GM23338 (cell line): ENCODE data around the gene UNC13C. TPM values are rescaled to one million over a fixed set of nuclear protein-coding genes. Genes with fewer than 3 reads are reported as not detected.

Experiments
- ATAC-seq: fragments of 200-7000 bp; cut with Tn5 transposase; 3 replicates; pipeline ENCODE4 v1.9.1; 2020
- DNase-seq: peaks from one replicate; pipeline ENCODE4 v3.0.0-alpha.2; 2015; ENCODE audit warnings: low spot score
- H2AFZ ChIP-seq: fragments of 200-600 bp; sonication (generic); 2 replicates; pipeline ENCODE4 v1.8.0; 2016; ENCODE audit warnings: antibody characterized with exemption, mild to moderate bottlenecking, moderate library complexity
- H3F3A ChIP-seq: fragments of 200-600 bp; sonication (generic); replicated peaks from 2 replicates; pipeline ENCODE4 v1.8.0; 2017; ENCODE audit warnings: antibody characterized with exemption, mixed run types, low read depth
- H3K27ac ChIP-seq: fragments of 200-600 bp; sonication (generic); 2 replicates; pipeline ENCODE4 v1.6.1; 2016; ENCODE audit warnings: low read depth
- H3K27me3 ChIP-seq: fragments of 200-600 bp; sonication (generic); 2 replicates; pipeline ENCODE4 v1.8.0; 2016; ENCODE audit warnings: mild to moderate bottlenecking, mixed run types, moderate library complexity; ENCODE audit not compliant: insufficient read depth
- H3K36me3 ChIP-seq: fragments of 200-600 bp; sonication (generic); 2 replicates; pipeline ENCODE4 v1.8.0; 2016; ENCODE audit warnings: mild to moderate bottlenecking; ENCODE audit not compliant: insufficient read depth
- H3K4me1 ChIP-seq: fragments of 200-600 bp; sonication (generic); 2 replicates; pipeline ENCODE4 v1.8.0; 2016; ENCODE audit warnings: mild to moderate bottlenecking, moderate library complexity; ENCODE audit not compliant: insufficient read depth
- H3K4me2 ChIP-seq: fragments of 200-600 bp; sonication (generic); 2 replicates; pipeline ENCODE4 v1.7.1; 2017; ENCODE audit warnings: mixed run types
- H3K4me3 ChIP-seq: fragments of 200-600 bp; sonication (generic); 2 replicates; pipeline ENCODE4 v1.6.1; 2016; ENCODE audit warnings: mixed run types
- H3K79me2 ChIP-seq: fragments of 200-600 bp; sonication (generic); replicated peaks from 2 replicates; pipeline ENCODE4 v1.8.0; 2017; ENCODE audit warnings: mild to moderate bottlenecking; ENCODE audit not compliant: insufficient read depth
- H3K9me2 ChIP-seq: fragments of 200-600 bp; sonication (generic); 2 replicates; pipeline ENCODE4 v1.8.0; 2017; ENCODE audit not compliant: insufficient read depth
- H4K20me1 ChIP-seq: fragments of 200-600 bp; sonication (generic); replicated peaks from 2 replicates; pipeline ENCODE4 v1.8.0; 2017; ENCODE audit warnings: mild to moderate bottlenecking; ENCODE audit not compliant: insufficient read depth
- H3K27ac Mint-ChIP-seq: 2 replicates; pipeline ENCODE4 v1.8.0; 2020; ENCODE audit warnings: inconsistent platforms, mild to moderate bottlenecking, moderate library complexity, mixed read lengths
- H3K27me3 Mint-ChIP-seq: 3 replicates; pipeline ENCODE4 v1.8.0; 2022; ENCODE audit warnings: low read depth, mild to moderate bottlenecking, moderate library complexity, mixed read lengths, inconsistent platforms; ENCODE audit not compliant: insufficient read depth, poor library complexity
- H3K36me3 Mint-ChIP-seq: 3 replicates; pipeline ENCODE4 v1.8.0; 2021; ENCODE audit warnings: low read depth, mild to moderate bottlenecking, inconsistent platforms, moderate library complexity, mixed read lengths
- H3K4me1 Mint-ChIP-seq: 3 replicates; pipeline ENCODE4 v1.8.0; 2020; ENCODE audit warnings: mild to moderate bottlenecking, inconsistent platforms, mixed read lengths
- H3K4me3 Mint-ChIP-seq: 3 replicates; pipeline ENCODE4 v1.8.0; 2021; ENCODE audit warnings: moderate library complexity, mild to moderate bottlenecking, inconsistent platforms, mixed read lengths
- H3K9me3 Mint-ChIP-seq: 3 replicates; pipeline ENCODE4 v1.8.0; 2020; ENCODE audit warnings: moderate library complexity, mild to moderate bottlenecking, inconsistent platforms, mixed read lengths
- CREB1 ChIP-seq: fragments of 250-450 bp; sonication (Bioruptor Pico); IDR thresholded peaks from 2 replicates; pipeline ENCODE4 v1.5.0; 2020; ENCODE audit warnings: low read depth, mild to moderate bottlenecking, moderate library complexity
- ETS1 ChIP-seq: IDR thresholded peaks from 2 replicates; pipeline ENCODE4 v1.6.1; 2016; ENCODE audit warnings: antibody characterized with exemption
- EZH2 ChIP-seq: fragments of 200-600 bp; sonication (generic); IDR thresholded peaks from one replicate; pipeline ENCODE4 v1.8.0; 2017; ENCODE audit warnings: antibody characterized with exemption, mild to moderate bottlenecking, low read depth; ENCODE audit not compliant: unreplicated experiment
- EZH2phosphoT487 ChIP-seq: fragments of 200-600 bp; sonication (generic); IDR thresholded peaks from one replicate; pipeline ENCODE4 v1.8.1; 2018; ENCODE audit warnings: antibody characterized with exemption; ENCODE audit not compliant: unreplicated experiment
- JUNB ChIP-seq: IDR thresholded peaks from one replicate; pipeline ENCODE4 v1.6.1; 2016; ENCODE audit warnings: antibody characterized with exemption; ENCODE audit not compliant: unreplicated experiment
- NANOG ChIP-seq: IDR thresholded peaks from 2 replicates; pipeline ENCODE4 v1.6.1; 2016; ENCODE audit warnings: antibody characterized with exemption, borderline replicate concordance
- POLR2AphosphoS5 ChIP-seq: IDR thresholded peaks from 2 replicates; pipeline ENCODE4 v1.6.1; 2016; ENCODE audit warnings: antibody characterized with exemption, low read depth
- STAT1 ChIP-seq: IDR thresholded peaks from one replicate; pipeline ENCODE4 v1.6.1; 2016; ENCODE audit warnings: antibody characterized with exemption; ENCODE audit not compliant: unreplicated experiment
- ZNF114 ChIP-seq: fragments of 250-450 bp; sonication (Bioruptor Pico); IDR thresholded peaks from 2 replicates; pipeline ENCODE4 v1.5.0; 2020; ENCODE audit warnings: mild to moderate bottlenecking, moderate library complexity
- ZNF331 ChIP-seq: fragments of 250-450 bp; sonication (Bioruptor Pico); IDR thresholded peaks from 2 replicates; pipeline ENCODE4 v1.5.0; 2020; ENCODE audit warnings: low read depth, mild to moderate bottlenecking, moderate library complexity
- polyA plus RNA-seq: library from polyadenylated mRNA; unstranded; fragments of >200 nt; fragmentation: Nextera tagmentation; extraction: Ambion mirVana; gene quantifications from 2 replicates; pipeline ENCODE4 v1.2.1, GENCODE V29; 2016
- total RNA-seq: library from RNA; depleted of rRNA; stranded (reverse); fragments of >200 nt; shearing (Covaris generic); gene quantifications from 2 replicates; pipeline ENCODE4 v1.2.3, GENCODE V29; 2014
- TF ChIP-seq, protein P1 (sequence below): IDR thresholded peaks from one replicate; pipeline ENCODE4 v1.6.1; 2018; ENCODE audit warnings: antibody characterized with exemption; ENCODE audit not compliant: unreplicated experiment
- TF ChIP-seq, protein P2 (sequence below): fragments of 250-450 bp; sonication (Bioruptor Pico); IDR thresholded peaks from 2 replicates; pipeline ENCODE4 v1.5.0; 2020; ENCODE audit warnings: mild to moderate bottlenecking, moderate library complexity

The UNC13C gene
- total and polyA plus RNA-seq, 2 experiments from 2014 or later: 0.03 TPM; not detected in 1

DNA sequence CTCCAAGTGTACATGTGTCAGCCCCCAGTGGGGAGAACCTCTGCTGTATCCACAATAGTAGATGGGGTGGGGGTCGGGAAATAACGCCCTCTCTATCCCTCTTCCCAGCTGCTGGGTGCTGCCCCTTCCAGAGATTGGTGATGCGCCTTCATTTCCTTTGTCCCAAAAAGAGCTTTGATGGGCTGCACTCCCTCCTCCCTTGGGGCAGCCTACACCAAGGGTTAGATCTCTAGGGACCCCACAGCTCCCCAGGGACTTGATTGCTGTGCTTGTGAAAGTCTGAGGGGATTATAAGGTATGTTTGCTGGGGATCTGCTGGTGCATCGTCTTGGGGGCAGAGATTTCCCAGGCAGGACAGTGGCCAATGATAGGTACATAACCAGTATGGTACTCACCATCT, 105.3 kb downstream of the UNC13C start (continued):
- TF ChIP-seq CREB1 (CRISPR knock-in tag) (no peak), JUNB (no peak)
- TF ChIP-seq, protein P1, sequence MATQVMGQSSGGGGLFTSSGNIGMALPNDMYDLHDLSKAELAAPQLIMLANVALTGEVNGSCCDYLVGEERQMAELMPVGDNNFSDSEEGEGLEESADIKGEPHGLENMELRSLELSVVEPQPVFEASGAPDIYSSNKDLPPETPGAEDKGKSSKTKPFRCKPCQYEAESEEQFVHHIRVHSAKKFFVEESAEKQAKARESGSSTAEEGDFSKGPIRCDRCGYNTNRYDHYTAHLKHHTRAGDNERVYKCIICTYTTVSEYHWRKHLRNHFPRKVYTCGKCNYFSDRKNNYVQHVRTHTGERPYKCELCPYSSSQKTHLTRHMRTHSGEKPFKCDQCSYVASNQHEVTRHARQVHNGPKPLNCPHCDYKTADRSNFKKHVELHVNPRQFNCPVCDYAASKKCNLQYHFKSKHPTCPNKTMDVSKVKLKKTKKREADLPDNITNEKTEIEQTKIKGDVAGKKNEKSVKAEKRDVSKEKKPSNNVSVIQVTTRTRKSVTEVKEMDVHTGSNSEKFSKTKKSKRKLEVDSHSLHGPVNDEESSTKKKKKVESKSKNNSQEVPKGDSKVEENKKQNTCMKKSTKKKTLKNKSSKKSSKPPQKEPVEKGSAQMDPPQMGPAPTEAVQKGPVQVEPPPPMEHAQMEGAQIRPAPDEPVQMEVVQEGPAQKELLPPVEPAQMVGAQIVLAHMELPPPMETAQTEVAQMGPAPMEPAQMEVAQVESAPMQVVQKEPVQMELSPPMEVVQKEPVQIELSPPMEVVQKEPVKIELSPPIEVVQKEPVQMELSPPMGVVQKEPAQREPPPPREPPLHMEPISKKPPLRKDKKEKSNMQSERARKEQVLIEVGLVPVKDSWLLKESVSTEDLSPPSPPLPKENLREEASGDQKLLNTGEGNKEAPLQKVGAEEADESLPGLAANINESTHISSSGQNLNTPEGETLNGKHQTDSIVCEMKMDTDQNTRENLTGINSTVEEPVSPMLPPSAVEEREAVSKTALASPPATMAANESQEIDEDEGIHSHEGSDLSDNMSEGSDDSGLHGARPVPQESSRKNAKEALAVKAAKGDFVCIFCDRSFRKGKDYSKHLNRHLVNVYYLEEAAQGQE: no peak

GRCh38 chr15:54083991-54084390, 105.8 kb downstream of the UNC13C start:
- Mint-ChIP-seq H3K9me3 (peaks cover 43% of the 10 kb centered on the region), H3K27ac (no peak overlapping the region), H3K36me3 (no peaks in the 10 kb centered on the region; the same call in 1 of the 3 replicates), H3K4me1 (no peaks in the 10 kb centered on the region), H3K4me3 (no peak overlapping the region), H3K27me3 (no peaks in the 10 kb centered on the region)
- Histone ChIP-seq H3K36me3 (no peaks in the 10 kb centered on the region), H3K4me1 (no peaks in the 10 kb centered on the region), H3K79me2 (no peaks in the 10 kb centered on the region), H3F3A (no peaks in the 10 kb centered on the region), H2AFZ (no peak overlapping the region), H4K20me1 (no peaks in the 10 kb centered on the region), H3K9me2 (no peaks in the 10 kb centered on the region), H3K4me2 (no peak overlapping the region), H3K27ac (no peak overlapping the region), H3K4me3 (no peak overlapping the region), H3K27me3 (no peaks in the 10 kb centered on the region)
- no peak for DNase-seq
- ATAC-seq: no peak
- TF ChIP-seq ETS1 (no peak), EZH2phosphoT487 (no peak), ZNF114 (CRISPR knock-in tag) (no peak), STAT1 (no peak), ZNF331 (CRISPR knock-in tag) (no peak), POLR2AphosphoS5 (no peak), JUNB (no peak), EZH2 (no peak), NANOG (no peak)
- TF ChIP-seq, protein P2, sequence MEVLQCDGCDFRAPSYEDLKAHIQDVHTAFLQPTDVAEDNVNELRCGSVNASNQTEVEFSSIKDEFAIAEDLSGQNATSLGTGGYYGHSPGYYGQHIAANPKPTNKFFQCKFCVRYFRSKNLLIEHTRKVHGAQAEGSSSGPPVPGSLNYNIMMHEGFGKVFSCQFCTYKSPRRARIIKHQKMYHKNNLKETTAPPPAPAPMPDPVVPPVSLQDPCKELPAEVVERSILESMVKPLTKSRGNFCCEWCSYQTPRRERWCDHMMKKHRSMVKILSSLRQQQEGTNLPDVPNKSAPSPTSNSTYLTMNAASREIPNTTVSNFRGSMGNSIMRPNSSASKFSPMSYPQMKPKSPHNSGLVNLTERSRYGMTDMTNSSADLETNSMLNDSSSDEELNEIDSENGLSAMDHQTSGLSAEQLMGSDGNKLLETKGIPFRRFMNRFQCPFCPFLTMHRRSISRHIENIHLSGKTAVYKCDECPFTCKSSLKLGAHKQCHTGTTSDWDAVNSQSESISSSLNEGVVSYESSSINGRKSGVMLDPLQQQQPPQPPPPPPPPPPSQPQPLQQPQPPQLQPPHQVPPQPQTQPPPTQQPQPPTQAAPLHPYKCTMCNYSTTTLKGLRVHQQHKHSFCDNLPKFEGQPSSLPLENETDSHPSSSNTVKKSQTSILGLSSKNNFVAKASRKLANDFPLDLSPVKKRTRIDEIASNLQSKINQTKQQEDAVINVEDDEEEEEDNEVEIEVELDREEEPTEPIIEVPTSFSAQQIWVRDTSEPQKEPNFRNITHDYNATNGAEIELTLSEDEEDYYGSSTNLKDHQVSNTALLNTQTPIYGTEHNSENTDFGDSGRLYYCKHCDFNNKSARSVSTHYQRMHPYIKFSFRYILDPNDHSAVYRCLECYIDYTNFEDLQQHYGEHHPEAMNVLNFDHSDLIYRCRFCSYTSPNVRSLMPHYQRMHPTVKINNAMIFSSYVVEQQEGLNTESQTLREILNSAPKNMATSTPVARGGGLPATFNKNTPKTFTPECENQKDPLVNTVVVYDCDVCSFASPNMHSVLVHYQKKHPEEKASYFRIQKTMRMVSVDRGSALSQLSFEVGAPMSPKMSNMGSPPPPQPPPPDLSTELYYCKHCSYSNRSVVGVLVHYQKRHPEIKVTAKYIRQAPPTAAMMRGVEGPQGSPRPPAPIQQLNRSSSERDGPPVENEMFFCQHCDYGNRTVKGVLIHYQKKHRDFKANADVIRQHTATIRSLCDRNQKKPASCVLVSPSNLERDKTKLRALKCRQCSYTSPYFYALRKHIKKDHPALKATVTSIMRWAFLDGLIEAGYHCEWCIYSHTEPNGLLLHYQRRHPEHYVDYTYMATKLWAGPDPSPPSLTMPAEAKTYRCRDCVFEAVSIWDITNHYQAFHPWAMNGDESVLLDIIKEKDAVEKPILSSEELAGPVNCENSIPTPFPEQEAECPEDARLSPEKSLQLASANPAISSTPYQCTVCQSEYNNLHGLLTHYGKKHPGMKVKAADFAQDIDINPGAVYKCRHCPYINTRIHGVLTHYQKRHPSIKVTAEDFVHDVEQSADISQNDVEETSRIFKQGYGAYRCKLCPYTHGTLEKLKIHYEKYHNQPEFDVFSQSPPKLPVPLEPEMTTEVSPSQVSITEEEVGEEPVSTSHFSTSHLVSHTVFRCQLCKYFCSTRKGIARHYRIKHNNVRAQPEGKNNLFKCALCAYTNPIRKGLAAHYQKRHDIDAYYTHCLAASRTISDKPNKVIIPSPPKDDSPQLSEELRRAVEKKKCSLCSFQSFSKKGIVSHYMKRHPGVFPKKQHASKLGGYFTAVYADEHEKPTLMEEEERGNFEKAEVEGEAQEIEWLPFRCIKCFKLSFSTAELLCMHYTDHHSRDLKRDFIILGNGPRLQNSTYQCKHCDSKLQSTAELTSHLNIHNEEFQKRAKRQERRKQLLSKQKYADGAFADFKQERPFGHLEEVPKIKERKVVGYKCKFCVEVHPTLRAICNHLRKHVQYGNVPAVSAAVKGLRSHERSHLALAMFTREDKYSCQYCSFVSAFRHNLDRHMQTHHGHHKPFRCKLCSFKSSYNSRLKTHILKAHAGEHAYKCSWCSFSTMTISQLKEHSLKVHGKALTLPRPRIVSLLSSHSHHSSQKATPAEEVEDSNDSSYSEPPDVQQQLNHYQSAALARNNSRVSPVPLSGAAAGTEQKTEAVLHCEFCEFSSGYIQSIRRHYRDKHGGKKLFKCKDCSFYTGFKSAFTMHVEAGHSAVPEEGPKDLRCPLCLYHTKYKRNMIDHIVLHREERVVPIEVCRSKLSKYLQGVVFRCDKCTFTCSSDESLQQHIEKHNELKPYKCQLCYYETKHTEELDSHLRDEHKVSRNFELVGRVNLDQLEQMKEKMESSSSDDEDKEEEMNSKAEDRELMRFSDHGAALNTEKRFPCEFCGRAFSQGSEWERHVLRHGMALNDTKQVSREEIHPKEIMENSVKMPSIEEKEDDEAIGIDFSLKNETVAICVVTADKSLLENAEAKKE (CRISPR knock-in tag): no peak
- TF ChIP-seq, protein P1: no peak
